Measurements from ENCODE around the gene SEC16A.

DNA sequence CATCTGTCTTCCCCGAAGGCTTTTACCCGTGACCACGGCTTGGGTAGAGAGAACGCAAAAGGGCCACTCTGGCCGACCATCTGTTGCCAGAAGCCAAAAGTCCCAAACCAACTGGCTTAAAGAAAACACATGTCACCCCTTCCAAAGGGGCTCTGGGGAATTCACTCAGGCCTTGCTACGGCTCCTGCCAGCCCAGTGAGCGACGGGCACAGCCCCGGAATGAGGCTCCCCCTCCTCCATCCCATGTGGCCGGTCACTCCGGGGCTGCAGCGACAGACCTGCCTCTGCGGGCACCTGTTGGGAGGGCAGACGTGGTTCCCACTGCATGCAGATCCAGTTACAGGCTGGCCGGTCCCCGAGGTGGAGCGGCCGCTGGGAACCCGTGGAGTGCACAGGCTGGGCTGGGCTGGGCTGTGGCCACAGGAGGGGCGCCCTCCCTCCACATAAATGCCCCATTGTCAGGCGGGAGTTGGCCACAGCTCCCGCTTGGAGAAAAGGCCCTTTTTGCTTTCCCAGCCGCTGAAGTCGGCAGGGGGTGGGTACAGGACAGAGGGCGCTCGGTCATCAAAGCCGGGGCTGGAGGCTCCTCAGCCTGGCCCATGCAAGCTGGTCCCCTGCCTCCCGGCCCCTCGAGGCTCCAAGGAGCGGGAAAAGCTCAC, 43.1 kb upstream of the SEC16A start:
- TF ChIP-seq CTCF (conservative IDR thresholded peaks at IDR 0.05 in 1 of 2, IDR thresholded peaks at IDR 0.05 in 1 of 2; ENCODE audit: extremely low read depth in 1 of 2, insufficient read depth in 1 of 2, low read depth in 1 of 2, low read length in 2 of 2) (no peak), EZH2 (IDR thresholded peaks at IDR 0.05; ENCODE audit: borderline replicate concordance, low read length) (no peak)
